Activated CD4-positive, alpha-beta T cell treated with anti-CD3 and anti-CD28 coated beads, Interleukin-2, Interleukin-6, amounts not matched to agents 100 ng/mL and 50 ng/mL, durations not matched to agents 16 hours and 8 hours (primary cell): ENCODE data around the gene ADORA2A.
A peak's percentile ranks its signal among the peaks of the same experiment; 100 is the strongest.

Source experiments
- DNase-seq: peaks from one replicate; pipeline ENCODE4 v3.0.0-alpha.2; 2020

The ADORA2A gene

DNA sequence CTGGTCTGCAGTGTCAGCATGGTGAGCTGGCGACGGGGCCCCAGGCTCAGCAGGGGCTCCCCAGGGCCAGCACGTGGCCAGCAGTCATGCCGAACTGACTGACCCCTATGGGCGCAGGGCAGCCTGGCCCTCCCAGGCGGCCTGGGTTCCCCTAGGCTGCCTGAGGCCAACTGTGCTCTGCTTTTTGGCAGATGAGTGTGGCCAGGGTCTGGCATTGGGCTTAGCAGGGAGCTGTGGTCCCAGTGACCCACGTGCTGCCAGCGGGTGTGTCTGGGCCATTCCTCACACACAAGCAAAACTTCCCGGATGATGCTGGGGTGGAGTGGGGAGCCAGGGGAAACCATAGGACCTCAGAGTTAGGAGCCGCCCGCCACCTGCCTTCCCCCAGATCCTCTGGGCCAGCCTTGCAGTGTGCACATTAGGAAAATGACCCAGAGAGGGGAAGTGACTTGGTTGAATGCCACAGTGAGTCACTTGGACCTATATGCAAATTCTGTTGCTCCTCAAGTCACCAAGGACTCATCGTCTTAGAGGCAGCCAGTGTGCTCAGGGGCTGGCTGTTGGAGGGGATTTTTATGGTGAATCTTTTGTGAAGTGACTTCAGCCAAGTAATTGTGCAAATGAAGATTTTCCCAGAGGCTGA is 6.5 kb downstream of the ADORA2A start:
- DNase-seq = peak; percentile 79

DNA sequence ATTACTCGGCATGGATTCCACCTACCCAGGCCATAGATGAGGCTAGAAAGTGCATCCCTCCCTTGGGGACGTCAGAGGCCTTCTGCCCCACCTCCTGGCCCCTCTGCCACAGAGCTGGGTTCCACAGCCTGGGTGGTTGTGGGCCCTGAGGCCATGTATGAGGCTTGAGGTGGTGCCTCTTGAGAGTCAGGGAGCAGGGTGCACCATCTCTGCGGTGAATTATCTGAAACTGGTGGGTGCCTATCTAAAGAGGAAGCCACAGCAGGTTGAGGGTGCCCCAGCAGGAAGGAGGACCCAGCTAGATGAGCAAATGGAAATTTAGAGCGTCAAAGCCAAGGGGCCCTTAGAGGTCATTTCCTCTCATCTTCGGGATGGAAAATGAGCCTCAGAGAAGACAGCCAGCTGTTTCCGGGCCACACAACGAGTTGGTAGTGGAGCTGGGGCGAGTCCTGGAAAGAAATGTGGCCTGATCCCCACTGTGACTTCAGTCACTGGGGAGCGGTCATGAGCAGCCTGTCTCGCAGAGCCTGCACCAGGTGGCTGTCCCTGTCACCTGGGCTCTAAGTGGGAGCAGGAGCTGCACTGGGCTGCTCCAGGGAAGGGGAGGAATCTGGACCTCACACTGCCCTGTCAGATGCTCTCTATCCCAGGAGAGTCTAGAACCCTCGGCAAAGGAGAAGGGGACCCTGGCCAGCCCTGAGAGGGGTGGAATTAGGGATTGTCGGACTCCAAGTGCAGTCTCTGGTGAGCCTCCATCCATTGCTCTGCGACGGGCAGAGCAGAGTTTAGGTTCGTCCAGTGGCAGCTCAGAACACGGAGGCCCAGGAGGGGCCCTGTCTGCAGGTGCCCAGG is 7.3 kb downstream of the ADORA2A start:
- peak; percentile 88 for DNase-seq

DNA sequence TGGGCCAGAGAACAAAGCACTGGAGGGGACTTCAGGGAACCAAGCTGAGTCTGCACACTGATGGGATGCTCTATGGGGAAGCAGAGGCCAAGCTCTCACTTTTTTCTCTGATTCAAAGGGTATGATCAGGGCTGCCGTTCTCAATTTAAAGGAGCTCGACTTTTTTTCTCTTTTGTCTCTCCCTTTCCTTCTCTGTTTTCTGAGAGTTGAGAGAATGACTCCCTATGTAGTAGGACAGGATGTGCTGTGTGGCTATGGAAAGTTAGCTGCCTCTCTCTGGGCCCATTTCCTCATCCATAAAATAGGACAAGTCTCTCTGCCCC is 7.9 kb downstream of the ADORA2A start:
- DNase-seq = no peak

DNA sequence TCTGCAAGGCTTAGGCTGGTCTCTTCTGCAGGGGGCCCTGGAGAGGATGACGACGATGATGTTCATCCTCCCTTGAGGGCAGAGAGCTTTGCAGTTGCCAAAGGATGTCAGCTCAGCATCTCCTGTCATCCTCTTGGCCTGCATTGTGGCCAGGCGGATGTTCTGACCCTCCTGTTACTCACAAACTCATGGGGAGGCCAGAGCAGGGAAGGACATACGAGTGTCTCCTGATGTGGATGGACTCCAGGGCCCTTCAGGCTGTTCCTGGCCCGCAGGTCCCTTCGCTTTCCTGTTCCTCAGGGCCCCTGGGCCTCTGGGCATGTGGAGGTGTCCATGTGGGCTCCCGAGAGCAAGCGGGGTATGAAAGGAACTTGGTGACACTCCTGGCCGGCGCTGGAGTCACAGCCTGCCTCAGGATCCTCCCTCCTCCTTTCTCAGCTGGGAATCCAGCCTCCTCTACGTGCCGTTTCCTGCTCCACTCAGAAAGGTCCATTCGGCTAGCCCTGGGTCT is 8.5 kb downstream of the ADORA2A start:
- no peak for DNase-seq

DNA sequence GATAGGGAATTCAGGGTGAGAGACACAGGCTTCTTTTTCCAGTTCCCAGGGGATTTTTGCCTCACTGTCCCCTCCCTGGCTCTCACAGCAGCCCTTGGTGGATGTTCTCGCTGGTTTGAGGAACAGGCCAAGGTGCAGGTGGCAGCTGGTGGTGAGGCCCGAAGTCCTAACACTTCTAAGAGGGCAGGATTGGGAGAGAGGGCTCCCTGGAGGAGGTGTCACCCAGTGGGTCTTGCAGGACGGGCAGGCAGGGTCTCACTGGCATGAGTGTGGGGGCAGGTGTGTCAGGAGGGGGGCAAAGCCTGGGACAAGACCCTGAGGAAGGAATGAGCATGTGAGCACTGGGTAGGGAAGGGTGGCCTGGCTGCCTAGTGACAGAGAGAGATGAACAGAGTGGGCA is 9.2 kb downstream of the ADORA2A start:
- DNase-seq = no peak

DNA sequence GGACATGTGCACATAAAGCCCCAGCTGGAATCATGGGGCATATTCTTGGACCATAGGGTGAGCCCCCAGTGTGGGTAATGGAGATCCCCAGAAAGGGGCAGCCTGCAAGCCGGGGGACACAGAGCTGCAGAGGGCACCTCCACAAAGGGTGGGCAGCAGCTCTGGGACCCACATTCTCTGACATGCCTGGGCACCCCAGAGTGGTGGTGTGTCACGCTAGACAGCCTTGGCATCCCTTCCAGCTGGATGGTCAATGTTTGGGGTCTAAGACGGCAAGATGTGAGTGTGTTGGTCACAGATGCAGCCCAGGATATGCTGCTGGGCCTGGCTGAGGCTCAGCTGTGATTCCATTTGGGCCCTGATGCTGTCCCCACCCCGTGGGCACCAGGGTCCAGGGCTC is 9.7 kb downstream of the ADORA2A start:
- no peak for DNase-seq

DNA sequence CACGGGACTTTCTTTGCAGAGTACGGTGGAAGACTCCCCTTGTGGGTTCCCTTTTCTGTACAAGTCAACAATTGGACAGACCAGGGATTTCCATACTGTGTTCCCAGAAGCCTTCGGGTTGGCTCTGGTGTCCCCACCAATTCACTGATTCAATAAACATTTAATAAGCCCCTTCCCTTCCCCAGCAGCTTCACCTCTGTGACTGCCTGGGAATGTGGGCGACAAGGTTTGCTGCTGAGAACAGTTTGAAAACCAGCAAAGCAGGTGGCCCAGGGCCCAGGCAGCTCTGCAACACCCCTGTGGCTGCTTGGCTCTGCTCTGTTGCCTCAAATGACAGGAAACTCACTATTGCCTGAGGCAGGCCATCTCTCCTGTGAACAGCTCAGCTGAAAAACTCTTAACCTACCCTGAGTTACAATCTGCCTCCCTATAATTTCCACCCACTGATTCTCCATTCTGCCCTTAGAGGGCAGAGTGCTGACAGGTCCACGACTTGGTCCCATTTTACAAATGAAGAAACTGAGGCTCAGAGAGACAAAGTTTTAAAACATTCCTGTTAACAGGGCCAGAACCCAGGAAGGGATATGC is 10.4 kb downstream of the ADORA2A start:
- no peak for DNase-seq

DNA sequence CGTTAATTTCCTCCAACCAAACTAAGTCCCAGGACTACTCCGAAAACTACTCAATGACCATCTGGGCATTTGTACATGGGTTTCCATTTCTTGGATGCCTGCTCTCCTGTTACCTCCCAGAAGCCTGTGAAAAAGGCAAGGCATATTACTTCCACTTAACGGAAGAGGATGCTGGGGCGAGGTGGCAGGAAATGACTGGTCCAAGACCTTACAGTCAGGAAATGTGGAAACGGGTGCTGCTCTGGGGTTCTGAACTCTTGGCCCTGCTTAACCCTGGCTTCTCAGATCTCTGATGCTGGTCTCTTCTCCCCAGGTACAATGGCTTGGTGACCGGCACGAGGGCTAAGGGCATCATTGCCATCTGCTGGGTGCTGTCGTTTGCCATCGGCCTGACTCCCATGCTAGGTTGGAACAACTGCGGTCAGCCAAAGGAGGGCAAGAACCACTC is 12.9 kb downstream of the ADORA2A start:
- no peak for DNase-seq

DNA sequence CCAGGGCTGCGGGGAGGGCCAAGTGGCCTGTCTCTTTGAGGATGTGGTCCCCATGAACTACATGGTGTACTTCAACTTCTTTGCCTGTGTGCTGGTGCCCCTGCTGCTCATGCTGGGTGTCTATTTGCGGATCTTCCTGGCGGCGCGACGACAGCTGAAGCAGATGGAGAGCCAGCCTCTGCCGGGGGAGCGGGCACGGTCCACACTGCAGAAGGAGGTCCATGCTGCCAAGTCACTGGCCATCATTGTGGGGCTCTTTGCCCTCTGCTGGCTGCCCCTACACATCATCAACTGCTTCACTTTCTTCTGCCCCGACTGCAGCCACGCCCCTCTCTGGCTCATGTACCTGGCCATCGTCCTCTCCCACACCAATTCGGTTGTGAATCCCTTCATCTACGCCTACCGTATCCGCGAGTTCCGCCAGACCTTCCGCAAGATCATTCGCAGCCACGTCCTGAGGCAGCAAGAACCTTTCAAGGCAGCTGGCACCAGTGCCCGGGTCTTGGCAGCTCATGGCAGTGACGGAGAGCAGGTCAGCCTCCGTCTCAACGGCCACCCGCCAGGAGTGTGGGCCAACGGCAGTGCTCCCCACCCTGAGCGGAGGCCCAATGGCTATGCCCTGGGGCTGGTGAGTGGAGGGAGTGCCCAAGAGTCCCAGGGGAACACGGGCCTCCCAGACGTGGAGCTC is 13.5 kb downstream of the ADORA2A start:
- no peak for DNase-seq

DNA sequence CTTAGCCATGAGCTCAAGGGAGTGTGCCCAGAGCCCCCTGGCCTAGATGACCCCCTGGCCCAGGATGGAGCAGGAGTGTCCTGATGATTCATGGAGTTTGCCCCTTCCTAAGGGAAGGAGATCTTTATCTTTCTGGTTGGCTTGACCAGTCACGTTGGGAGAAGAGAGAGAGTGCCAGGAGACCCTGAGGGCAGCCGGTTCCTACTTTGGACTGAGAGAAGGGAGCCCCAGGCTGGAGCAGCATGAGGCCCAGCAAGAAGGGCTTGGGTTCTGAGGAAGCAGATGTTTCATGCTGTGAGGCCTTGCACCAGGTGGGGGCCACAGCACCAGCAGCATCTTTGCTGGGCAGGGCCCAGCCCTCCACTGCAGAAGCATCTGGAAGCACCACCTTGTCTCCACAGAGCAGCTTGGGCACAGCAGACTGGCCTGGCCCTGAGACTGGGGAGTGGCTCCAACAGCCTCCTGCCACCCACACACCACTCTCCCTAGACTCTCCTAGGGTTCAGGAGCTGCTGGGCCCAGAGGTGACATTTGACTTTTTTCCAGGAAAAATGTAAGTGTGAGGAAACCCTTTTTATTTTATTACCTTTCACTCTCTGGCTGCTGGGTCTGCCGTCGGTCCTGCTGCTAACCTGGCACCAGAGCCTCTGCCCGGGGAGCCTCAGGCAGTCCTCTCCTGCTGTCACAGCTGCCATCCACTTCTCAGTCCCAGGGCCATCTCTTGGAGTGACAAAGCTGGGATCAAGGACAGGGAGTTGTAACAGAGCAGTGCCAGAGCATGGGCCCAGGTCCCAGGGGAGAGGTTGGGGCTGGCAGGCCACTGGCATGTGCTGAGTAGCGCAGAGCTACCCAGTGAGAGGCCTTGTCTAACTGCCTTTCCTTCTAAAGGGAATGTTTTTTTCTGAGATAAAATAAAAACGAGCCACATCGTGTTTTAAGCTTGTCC is 14.3 kb downstream of the ADORA2A start:
- no peak for DNase-seq

DNA sequence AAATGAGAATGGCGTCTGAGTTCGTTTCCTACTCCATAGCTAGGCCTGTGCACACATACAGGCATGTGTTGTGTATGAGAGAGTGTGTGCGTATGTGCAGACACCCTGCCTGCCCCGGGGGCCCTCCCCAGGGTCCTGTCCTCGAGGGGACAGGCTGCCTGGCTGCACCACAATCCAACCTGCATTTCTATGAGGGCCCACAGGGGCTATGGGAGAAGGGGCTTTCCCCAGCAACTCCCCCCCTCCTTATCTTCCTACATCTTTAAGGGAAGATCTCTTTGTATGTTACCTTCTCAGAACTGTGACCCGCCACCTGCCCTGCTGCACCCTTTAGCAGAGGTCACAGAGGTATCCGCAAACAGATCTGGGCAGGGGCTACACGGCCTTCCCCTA is 14.9 kb downstream of the ADORA2A start:
- no peak for DNase-seq

DNA sequence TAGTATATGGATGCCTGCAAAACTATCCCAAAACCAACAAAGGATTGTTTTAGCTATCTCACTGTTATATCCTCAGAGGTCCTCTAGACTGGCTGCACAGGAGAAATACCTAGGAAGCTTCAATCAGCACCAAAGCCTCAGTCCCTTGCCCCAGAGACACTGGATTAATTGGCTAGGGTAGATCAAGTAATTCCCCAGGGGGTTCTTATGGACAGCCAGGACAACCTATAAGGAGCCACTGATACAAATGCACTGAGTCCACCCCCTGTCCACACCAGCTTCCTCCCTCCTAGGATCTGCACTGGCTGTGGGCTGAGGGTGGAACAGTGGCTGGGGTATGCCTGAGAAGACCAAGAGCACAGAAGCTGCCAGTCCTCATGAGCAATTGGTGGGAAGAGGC is 16.3 kb downstream of the ADORA2A start:
- DNase-seq = no peak

DNA sequence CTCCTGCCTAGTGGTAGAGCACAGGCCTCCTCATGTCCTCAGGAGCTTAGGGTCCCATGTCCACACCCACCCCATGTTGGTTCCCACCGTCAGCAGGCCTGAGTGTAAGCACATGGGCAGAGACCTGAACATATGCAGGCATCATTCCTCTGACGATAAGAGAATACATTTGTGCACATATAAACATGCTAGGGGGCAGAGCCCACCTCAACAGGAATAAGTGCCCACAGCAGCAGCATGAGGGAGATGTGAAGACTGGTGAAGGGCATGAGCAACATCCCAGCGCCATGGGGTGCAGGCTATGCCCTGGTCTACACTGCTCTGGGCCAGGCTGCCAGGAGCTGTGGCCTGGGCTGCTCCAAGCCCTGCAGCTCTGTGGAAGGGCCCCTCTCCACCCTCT is 16.9 kb downstream of the ADORA2A start:
- no peak for DNase-seq

DNA sequence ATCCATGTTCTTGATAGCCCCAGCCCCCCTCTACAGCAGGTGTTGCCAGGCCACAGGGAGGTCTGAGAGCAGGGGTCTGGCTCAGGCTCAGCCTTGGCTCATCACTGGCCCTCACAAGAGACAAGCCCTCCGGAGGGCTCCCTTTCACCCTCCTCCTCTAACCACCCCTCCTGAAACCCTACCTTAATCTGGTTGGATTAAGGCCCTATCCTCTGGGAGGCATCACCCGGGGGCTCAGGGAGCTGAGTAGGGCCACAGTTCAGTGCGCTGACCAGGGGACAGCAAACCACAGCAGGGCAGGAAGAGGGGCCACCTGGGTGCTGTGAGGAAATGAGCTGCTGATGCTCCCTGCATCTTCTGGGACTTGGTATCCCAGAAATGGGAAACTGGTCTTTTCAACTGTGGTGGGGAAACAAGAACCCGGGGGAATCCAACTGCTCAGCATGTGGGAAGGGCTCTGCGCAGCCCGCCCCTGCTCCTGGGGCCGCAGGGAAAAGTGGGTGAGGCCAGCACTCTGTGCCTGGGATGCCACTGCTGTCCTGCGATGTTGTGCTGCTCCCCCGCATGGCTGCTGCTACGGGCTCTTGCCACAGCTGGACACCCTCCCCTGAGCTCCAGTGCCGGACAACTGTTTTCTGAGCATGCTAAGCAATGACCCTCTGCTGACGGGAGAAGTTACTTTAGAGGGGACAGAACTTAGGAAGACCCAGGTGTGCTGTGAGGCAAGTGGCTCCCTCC is 17.5 kb downstream of the ADORA2A start:
- no peak for DNase-seq

DNA sequence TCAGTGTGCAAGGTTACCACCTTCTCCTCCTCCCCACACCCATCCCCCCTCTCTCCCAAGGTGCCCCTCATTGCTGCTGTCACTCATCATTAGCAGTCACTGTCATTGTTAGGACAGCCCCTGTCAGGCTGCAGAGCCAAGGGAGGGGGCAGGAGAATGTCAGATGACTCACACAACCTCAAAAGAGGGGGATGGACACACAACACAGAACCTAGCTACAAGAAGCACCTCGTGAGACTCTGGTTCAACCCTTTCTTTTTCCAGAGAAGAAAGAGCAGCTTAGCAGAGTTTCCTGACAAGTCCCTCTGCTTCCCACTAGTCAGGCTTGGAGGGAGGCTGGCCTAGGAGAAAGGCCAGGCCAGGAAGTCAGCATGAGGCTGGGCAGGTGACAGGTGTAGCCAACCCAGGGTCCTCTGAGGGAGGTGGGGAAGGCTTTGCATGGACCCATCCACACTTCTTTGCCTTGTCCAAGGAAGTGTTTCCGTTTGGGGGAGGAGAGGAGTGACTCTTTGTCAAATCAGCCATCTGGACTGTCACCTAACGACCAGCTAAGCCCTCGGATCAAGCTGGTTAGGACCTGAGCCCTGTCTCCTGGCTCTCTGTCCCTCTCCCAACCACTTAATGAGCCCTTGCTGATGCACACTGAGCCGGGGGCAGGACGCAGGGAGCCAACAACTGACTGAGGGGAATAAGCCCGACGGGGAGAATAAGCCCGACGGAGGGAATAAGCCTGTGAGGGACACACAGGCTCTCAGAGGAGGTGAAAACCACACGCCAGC is 18.3 kb downstream of the ADORA2A start:
- DNase-seq = no peak

DNA sequence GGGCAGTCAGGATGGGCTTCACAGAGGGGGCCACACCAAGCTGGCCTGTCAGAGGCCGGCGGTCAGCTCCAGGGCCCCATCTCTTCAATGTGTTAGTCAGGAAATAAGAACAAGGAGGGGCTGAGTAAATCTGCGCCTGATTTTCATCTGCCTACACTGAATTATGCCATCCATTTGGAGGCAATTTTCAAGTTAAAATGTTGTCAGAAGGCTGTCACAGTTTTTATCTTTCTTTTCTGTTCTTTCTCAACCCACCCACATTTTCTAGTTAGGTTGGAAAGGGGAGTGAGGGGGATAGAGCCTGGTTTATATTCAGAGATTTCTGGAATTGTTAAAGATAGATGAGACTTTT is 18.8 kb downstream of the ADORA2A start:
- DNase-seq = no peak

DNA sequence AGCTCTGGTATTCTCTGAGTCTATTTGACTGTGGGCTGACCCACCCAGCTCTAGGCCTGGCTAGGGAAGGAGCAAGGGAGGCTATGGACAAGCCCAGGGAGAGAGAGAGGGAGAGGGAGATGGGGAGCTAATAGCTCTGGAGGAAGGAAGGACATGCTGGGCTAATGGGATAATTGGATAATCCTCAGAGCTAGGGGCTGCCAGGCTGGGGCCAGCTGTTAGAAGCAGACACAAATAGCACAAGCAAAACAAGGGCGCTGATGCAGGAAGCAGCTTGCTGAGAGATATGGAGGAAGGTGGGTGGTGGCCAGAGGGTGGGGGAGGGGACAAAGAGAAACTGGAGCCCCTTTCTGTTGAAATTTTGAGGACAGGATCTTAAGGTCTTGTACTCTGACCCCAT is 23.2 kb downstream of the ADORA2A start:
- DNase-seq = no peak

DNA sequence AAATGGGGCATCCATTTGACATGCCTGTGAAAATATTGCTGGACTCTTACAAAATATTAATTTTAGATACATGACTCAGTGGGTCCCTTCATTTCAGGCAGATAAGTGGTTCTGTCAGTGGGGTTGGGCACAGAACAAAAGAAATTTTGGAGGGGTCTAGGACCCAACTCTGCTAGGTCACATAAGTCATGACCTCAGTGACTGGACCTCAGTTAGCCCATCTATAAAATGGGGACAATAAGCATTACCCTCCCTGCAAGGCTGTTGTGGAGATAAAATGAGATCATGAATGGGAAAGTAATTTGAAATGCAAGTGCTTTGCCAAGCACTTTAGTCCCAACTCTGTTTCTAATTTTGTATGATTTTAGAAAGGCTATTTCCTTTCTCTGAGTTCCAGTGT is 23.8 kb downstream of the ADORA2A start:
- DNase-seq = no peak

DNA sequence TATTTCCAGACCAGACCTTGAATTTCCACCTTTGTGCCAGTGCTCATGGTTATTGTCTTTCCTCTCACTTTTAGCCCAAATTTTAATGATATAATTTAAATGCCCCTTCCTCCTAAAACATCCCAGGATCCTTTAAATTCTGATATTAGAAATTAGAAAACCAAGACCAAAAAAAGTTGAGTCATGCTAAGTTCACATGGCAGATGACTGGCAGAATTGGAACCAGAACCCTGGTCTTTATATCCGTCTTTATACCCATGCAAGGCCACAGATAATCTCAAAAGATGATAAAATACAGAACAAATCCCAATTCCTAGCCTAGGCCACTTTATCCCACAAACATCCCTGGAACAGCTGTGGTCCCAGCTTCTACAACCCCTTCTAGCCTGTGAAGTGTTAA is 26.5 kb downstream of the ADORA2A start:
- no peak for DNase-seq

DNA sequence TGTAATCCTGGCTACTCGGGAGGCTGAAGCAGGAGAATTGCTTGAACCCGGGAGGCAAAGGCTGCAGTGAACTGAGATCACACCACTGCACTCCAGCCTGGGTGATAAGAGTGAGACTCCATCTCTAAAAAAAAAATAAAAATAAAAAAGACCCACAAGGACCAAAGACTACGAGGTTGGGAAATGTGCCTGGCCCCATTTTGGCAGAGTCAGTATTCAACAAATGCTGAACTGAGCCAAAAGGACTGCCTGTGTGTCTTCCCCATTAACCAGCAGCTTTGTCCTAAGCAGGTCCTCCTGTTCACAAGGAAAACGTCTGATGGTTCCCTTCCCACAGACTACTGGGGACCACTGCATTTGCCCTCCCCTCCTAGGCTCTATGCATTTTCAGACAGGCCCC is 27.6 kb downstream of the ADORA2A start:
- no peak for DNase-seq
